HL-60 (cell line): Measurements from ENCODE around the gene TMEM215.

Experiments
- DNase-seq, 2 experiments: peaks; one replicate each; pipeline ENCODE4 v3.0.0-alpha.2; 2010 to 2020; ENCODE audit warnings: low read depth in 1 of 2, low spot score in 1 of 2
- H3K27ac ChIP-seq: fragments of 250-450 bp; sonication (Bioruptor Pico); replicated peaks from 2 replicates; pipeline ENCODE4 v1.5.1; 2020; ENCODE audit warnings: mild to moderate bottlenecking, moderate library complexity
- H3K27me3 ChIP-seq: fragments of 250-450 bp; sonication (Bioruptor Pico); 2 replicates; pipeline ENCODE4 v1.5.1; 2021; ENCODE audit warnings: mild to moderate bottlenecking, moderate library complexity; ENCODE audit not compliant: insufficient read depth, poor library complexity, severe bottlenecking
- H3K4me3 ChIP-seq: replicated peaks from 2 replicates; pipeline ENCODE4 v1.5.1; 2011; ENCODE audit warnings: mild to moderate bottlenecking, control low read depth, low read length; ENCODE audit not compliant: insufficient read depth
- CTCF ChIP-seq: IDR thresholded peaks from one replicate; pipeline ENCODE4 v1.5.1; 2011; ENCODE audit warnings: low read length, control low read depth, inconsistent platforms; ENCODE audit not compliant: insufficient read depth
- GABPA ChIP-seq: IDR thresholded peaks from 2 replicates; pipeline ENCODE4 v1.6.1; 2012; ENCODE audit warnings: low read depth
- POLR2AphosphoS5 ChIP-seq: IDR thresholded peaks from 2 replicates; pipeline ENCODE4 v1.6.1; 2012; ENCODE audit warnings: low read depth
- REST ChIP-seq: IDR thresholded peaks from 2 replicates; pipeline ENCODE4 v1.6.1; 2012; ENCODE audit warnings: low read depth; ENCODE audit not compliant: insufficient replicate concordance
- SPI1 ChIP-seq: IDR thresholded peaks from 2 replicates; pipeline ENCODE4 v1.6.1; 2012; ENCODE audit warnings: low read depth, mild to moderate bottlenecking, borderline replicate concordance

TMEM215 gene

GRCh38 chr9:32823551-32823950 is 40.2 kb downstream of the TMEM215 start:
- H3K27me3 ChIP-seq: peaks cover 4% of the 10 kb centered on the region
- no peak overlapping the region for H3K4me3 ChIP-seq
- no peak for TF ChIP-seq REST
- no peak for TF ChIP-seq CTCF
- no peak for DNase-seq
- no peak overlapping the region for H3K27ac ChIP-seq

- H3K27ac ChIP-seq: no peak overlapping the region
- DNase-seq: no peak
- no peak for TF ChIP-seq GABPA
- TF ChIP-seq POLR2AphosphoS5: no peak
- no peak for TF ChIP-seq SPI1
- TF ChIP-seq CTCF: no peak
- no peak for TF ChIP-seq REST
- H3K4me3 ChIP-seq: no peak overlapping the region
- peaks cover 6% of the 10 kb centered on the region for H3K27me3 ChIP-seq
These were observed 41.9 kb downstream of the TMEM215 start for GRCh38 chr9:32825203-32825602.

- no peak overlapping the region for H3K4me3 ChIP-seq
- H3K27ac ChIP-seq: no peak overlapping the region
- TF ChIP-seq CTCF (no peak), SPI1 (no peak), GABPA (no peak), REST (no peak), POLR2AphosphoS5 (no peak)
- DNase-seq: no peak
- peaks cover 6% of the 10 kb centered on the region for H3K27me3 ChIP-seq
These were observed 45.5 kb downstream of the TMEM215 start for GRCh38 chr9:32828861-32829260.
